Esophagus muscularis mucosa (tissue), 4 donors: ENCODE data around the gene SLC37A3. TPM values are rescaled to one million over a fixed set of nuclear protein-coding genes. Genes with fewer than 3 reads are reported as not detected.
"Not testable (repeated sequence)": the region's sequence is repeated elsewhere in the genome, so short reads cannot be mapped to it uniquely, and the experiment has no call there.

ENCODE experiments used
- DNase-seq: peaks from one replicate; pipeline ENCODE4 v3.0.0-alpha.2; 2017; ENCODE audit errors: extremely low spot score
- H3K27ac ChIP-seq, 4 donors: fragments of 200-600 bp; sonication (generic); replicated peaks in 1 of 4; 1 replicate in 3 of 4; 2 replicates in 1 of 4; pipeline ENCODE4 v1.5.1; 2016 to 2019; ENCODE audit warnings: mild to moderate bottlenecking in 1 of 4
- H3K27me3 ChIP-seq, 4 donors: fragments of 200-600 bp; sonication (generic); one replicate each; pipeline versions ENCODE4 v1.5.1 to v1.6.0; 2016 to 2019
- H3K36me3 ChIP-seq, 4 donors: fragments of 200-600 bp; sonication (generic); one replicate each; pipeline ENCODE4 v1.5.1; 2016 to 2019
- H3K4me1 ChIP-seq, 4 donors: fragments of 200-600 bp; sonication (generic); one replicate each; pipeline ENCODE4 v1.5.1; 2016 to 2019
- H3K4me3 ChIP-seq, 4 donors: fragments of 200-600 bp; sonication (generic); 1 replicate in 2 of 4; 2 replicates in 2 of 4; pipeline ENCODE4 v1.5.1; 2016 to 2019; ENCODE audit warnings: mild to moderate bottlenecking in 4 of 4, moderate library complexity in 1 of 4
- H3K9me3 ChIP-seq, 4 donors: fragments of 200-600 bp; sonication (generic); 1 replicate in 3 of 4; 2 replicates in 1 of 4; pipeline ENCODE4 v1.5.1; 2016 to 2019
- CTCF ChIP-seq, 3 experiments: fragments of 200-600 bp in 2 of 3; fragments of 450-650 bp in 1 of 3; sonication (generic) in 2 of 3; IDR thresholded peaks; one replicate each; pipeline ENCODE4 v1.5.1; 2017 to 2019; ENCODE audit warnings: antibody characterized with exemption in 3 of 3, mild to moderate bottlenecking in 2 of 3, moderate library complexity in 1 of 3
- EP300 ChIP-seq: sonication (generic); formaldehyde crosslinking; IDR thresholded peaks from one replicate; pipeline ENCODE4 v1.6.1; 2017; ENCODE audit warnings: antibody characterized with exemption
- POLR2A ChIP-seq: fragments of 450-650 bp; IDR thresholded peaks from one replicate; pipeline ENCODE4 v1.6.1; 2017; ENCODE audit warnings: antibody characterized with exemption, moderate library complexity, mild to moderate bottlenecking, low read depth
- POLR2AphosphoS5 ChIP-seq, 2 donors: sonication (generic); formaldehyde crosslinking; IDR thresholded peaks; one replicate each; pipeline ENCODE4 v1.6.1; 2017; ENCODE audit warnings: antibody characterized with exemption in 2 of 2
- WGBS: methylation state at CpG from one replicate; pipeline ENCODE4 v1.1.5; 2018; 5-methylcytosine and 5-hydroxymethylcytosine counted together
- intact Hi-C: fragments of 100-400 bp; cut with DNase I; formaldehyde crosslinking; loops from one replicate; pipeline ENCODE4 v1.15.1; 2023
- total RNA-seq, 4 donors: library from RNA; depleted of rRNA; stranded (reverse); fragments of >200 nt; gene quantifications; one replicate each; pipeline versions ENCODE4 v1.1.0 to v1.2.1, GENCODE V29; 2016

SLC37A3 gene
- total RNA-seq, 4 donors from 2014 or later: 33.1 to 67.8 (median 49.0) TPM

GRCh38 chr7:140425718-140426117, 27.4 kb upstream of the SLC37A3 start:
- Histone ChIP-seq H3K36me3 (no peaks in the 10 kb centered on the region), H3K4me1 (no peaks in the 10 kb centered on the region), H3K27ac (no peak overlapping the region), H3K4me3 (no peak overlapping the region), H3K9me3 (no peaks in the 10 kb centered on the region), H3K27me3 (no peaks in the 10 kb centered on the region)
- 88% methylated on average over 12 of the region's 12 CpGs for WGBS
- TF ChIP-seq POLR2A: no peak
- no peak for TF ChIP-seq CTCF (IDR thresholded peaks at IDR 0.05)
- TF ChIP-seq POLR2AphosphoS5 (IDR thresholded peaks at IDR 0.05): no peak
- TF ChIP-seq EP300: no peak
- intact Hi-C loops: no loop called here
- DNase-seq: no peak

GRCh38 chr7:140423501-140423900, 25.2 kb upstream of the SLC37A3 start:
- H3K36me3 ChIP-seq: no peaks in the 10 kb centered on the region
- TF ChIP-seq EP300 (no peak), POLR2A (no peak), CTCF (IDR thresholded peaks at IDR 0.05) (no peak), POLR2AphosphoS5 (IDR thresholded peaks at IDR 0.05) (no peak)
- WGBS: 86% methylated on average over 3 of the region's 3 CpGs

GRCh38 chr7:140421521-140421920, 23.2 kb upstream of the SLC37A3 start:
- Histone ChIP-seq H3K27me3 (no peaks in the 10 kb centered on the region), H3K4me1 (no peaks in the 10 kb centered on the region), H3K27ac (no peak overlapping the region), H3K9me3 (no peaks in the 10 kb centered on the region), H3K4me3 (no peak overlapping the region), H3K36me3 (no peaks in the 10 kb centered on the region)
- 94% methylated on average over 2 of the region's 2 CpGs for WGBS
- intact Hi-C loops: no loop called here
- DNase-seq: no peak
- no peak for TF ChIP-seq POLR2AphosphoS5 (IDR thresholded peaks at IDR 0.05)
- TF ChIP-seq POLR2A: no peak
- TF ChIP-seq CTCF (IDR thresholded peaks at IDR 0.05): no peak
- no peak for TF ChIP-seq EP300

More at GRCh38 chr7:140423501-140423900, 25.2 kb upstream of the SLC37A3 start:
- Histone ChIP-seq H3K9me3 (no peaks in the 10 kb centered on the region), H3K27me3 (no peaks in the 10 kb centered on the region), H3K27ac (no peak overlapping the region), H3K4me3 (no peak overlapping the region), H3K4me1 (no peaks in the 10 kb centered on the region)
- DNase-seq: no peak
- intact Hi-C loops: no loop called here

- Histone ChIP-seq H3K36me3 (no peaks in the 10 kb centered on the region), H3K9me3 (no peaks in the 10 kb centered on the region), H3K4me3 (no peak overlapping the region), H3K27me3 (no peaks in the 10 kb centered on the region), H3K27ac (no peak overlapping the region), H3K4me1 (no peaks in the 10 kb centered on the region)
- TF ChIP-seq POLR2AphosphoS5 (IDR thresholded peaks at IDR 0.05) (no peak), CTCF (IDR thresholded peaks at IDR 0.05) (no peak), POLR2A (no peak), EP300 (no peak)
- DNase-seq: no peak
- WGBS: 86% methylated on average over 4 of the region's 4 CpGs
- intact Hi-C loops: no loop called here
These were observed 20.3 kb upstream of the SLC37A3 start for GRCh38 chr7:140418653-140419052.

- H3K36me3 ChIP-seq, intact Hi-C loops, DNase-seq, H3K4me3 ChIP-seq, H3K27ac ChIP-seq, H3K27me3 ChIP-seq, H3K4me1 ChIP-seq, H3K9me3 ChIP-seq: not testable (repeated sequence)
- 95% methylated on average over 5 of the region's 5 CpGs for whole genome bisulfite sequencing
These were observed 19.8 kb upstream of the SLC37A3 start for GRCh38 chr7:140418156-140418472.
